ENCODE data around the gene ARSI.

DNA sequence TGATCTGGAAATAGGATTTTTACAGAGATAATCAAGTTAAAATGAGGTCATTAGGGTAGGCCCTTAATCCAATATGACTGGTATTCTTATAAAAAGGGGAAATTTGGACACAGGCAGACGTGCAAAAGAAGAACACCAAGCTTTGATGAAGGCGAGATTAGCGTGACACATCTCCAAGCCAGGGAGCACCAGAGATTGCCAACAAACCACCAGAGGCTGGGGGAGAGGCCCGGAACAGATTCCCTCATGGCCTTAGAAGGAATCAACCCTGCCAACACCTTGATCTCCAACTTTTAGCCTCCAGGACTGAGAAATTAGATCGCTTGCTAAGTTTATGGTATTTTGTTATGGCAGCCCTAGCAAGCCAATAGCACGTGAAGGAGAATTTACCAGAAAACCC is 10.8 kb upstream of the ARSI start:
- TF ChIP-seq SAFB2 (CRISPR knock-in tag; IDR thresholded peaks at IDR 0.05; ENCODE audit: borderline replicate concordance, low read depth) (no peak), ASH2L (IDR thresholded peaks at IDR 0.05; ENCODE audit: insufficient read length, low read depth, low read length) (no peak), ZBTB1 (CRISPR knock-in tag; IDR thresholded peaks at IDR 0.05; ENCODE audit: borderline replicate concordance) (no peak), U2AF1 (optimal IDR thresholded peaks at IDR 0.05; ENCODE audit: low read depth, low read length) (no peak), HCFC1 (IDR thresholded peaks at IDR 0.05; ENCODE audit: low read depth, low read length) (no peak), ZSCAN22 (CRISPR knock-in tag; IDR thresholded peaks at IDR 0.05) (no peak)
